A549 (cell line): Measurements from ENCODE around the gene SERINC5.
"Not testable (repeated sequence)": the region's sequence is repeated elsewhere in the genome, so short reads cannot be mapped to it uniquely, and the experiment has no call there.

Source experiments
- BHLHE40 ChIP-seq: IDR thresholded peaks from 2 replicates; pipeline ENCODE4 v1.6.1; 2012; ENCODE audit warnings: low read depth, low read length, inconsistent platforms
- CEBPB ChIP-seq, 2 experiments: fragments of >200 bp in 1 of 2; sonication (Bioruptor Twin) in 1 of 2; formaldehyde crosslinking in 1 of 2; IDR thresholded peaks; 2 replicates each; pipeline ENCODE4 v1.6.1; 2012 to 2016
- CHD4 ChIP-seq: fragments of 200-600 bp; sonication (generic); IDR thresholded peaks from 2 replicates; pipeline ENCODE4 v1.6.1; 2016; ENCODE audit warnings: antibody characterized with exemption, mild to moderate bottlenecking, borderline replicate concordance
- CTCF ChIP-seq: fragments of >200 bp; sonication (Bioruptor Twin); formaldehyde crosslinking; IDR thresholded peaks from 3 replicates; pipeline ENCODE4 v1.5.1; 2016
- USF2 ChIP-seq: fragments of 450-650 bp; IDR thresholded peaks from 2 replicates; pipeline ENCODE4 v1.6.1; 2014; ENCODE audit warnings: antibody characterized with exemption

DNA sequence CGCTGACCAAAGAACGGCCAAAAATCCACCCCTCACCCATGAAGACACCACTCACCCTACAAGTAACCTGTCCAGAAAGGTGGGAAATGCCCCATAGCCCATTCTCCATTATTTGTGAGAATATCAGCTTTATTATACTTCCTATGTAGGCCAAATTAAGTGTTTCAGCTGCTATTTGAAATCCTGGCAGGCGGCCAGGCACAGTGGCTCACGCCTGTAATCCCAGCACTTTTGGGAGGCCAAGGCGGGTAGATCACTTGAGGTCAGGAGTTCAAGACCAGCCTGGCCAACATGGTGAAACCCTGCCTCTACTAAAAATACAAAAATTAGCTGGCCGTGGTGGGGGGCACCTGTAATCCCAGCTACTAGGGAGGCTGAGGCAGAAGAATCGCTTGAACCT is 54.1 kb downstream of the SERINC5 start:
- not testable (repeated sequence) for TF ChIP-seq CEBPB (IDR thresholded peaks at IDR 0.05); BHLHE40; CTCF; CHD4; USF2
